Measurements from ENCODE around the gene ANGPTL4. TPM values are rescaled to one million over a fixed set of nuclear protein-coding genes. Genes with fewer than 3 reads are reported as not detected.
A peak's percentile ranks its signal among the peaks of the same experiment; 100 is the strongest.
"Not testable (repeated sequence)": the region's sequence is repeated elsewhere in the genome, so short reads cannot be mapped to it uniquely, and the experiment has no call there.

The ANGPTL4 gene
- total RNA-seq, 1 experiment from 2014 or later: 0.19 TPM

DNA sequence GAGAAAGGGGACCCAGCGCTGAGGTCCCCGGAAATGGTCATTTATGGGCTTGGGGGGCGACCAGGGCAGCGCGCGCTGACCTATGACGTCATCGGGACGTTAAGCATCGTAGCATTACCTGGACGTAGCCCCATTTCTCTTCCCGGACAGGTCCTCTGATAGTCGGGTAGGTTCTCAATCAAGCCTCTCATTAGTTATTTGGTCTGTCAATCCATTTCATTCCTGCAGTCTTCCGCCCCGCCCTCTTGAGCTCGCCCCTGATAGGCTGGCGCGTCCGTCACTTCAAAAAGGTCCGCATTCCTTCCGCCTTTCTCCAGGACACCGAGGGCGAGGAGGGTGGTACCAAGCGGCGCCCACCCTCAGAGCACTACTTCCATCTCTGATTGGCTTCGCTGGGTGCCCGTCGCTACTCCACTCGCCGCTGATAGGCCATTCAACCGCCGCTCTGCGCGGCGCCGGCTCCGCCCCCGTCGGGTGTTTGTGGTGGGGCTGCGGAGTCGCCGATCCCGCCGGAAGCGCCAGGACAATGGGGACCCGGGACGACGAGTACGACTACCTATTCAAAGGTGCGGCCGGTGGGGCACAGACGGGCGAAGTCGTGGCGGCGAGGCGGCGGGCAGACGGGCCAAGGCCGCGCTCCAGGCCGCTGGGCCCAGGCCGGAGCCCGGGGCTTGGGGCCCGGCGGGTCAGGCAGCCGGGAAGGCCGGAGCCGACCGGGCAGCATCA is 26.1 kb downstream of the ANGPTL4 start, which contains the start of gene RAB11B:
RAB11B (plus strand) TSS at position 470 of the 726 bp plus-strand sequence; CDS start at position 527, 57 bp downstream.
- peak; percentile 100 for DNase-seq (ENCODE audit: low spot score)

GRCh38 chr19:8390617-8390981 is 26.6 kb downstream of the ANGPTL4 start:
- DNase-seq (ENCODE audit: low spot score): peak; percentile 74

GRCh38 chr19:8391198-8392016 is 27.5 kb downstream of the ANGPTL4 start:
- DNase-seq (ENCODE audit: low spot score): no peak

- DNase-seq (ENCODE audit: low spot score): no peak
Observed at GRCh38 chr19:8392017-8392591, 28.1 kb downstream of the ANGPTL4 start.

GRCh38 chr19:8393192-8393870 is 29.4 kb downstream of the ANGPTL4 start:
- DNase-seq (ENCODE audit: low spot score): no peak

- DNase-seq (ENCODE audit: low spot score): no peak
Observed at GRCh38 chr19:8393871-8394250, 29.9 kb downstream of the ANGPTL4 start.

DNA sequence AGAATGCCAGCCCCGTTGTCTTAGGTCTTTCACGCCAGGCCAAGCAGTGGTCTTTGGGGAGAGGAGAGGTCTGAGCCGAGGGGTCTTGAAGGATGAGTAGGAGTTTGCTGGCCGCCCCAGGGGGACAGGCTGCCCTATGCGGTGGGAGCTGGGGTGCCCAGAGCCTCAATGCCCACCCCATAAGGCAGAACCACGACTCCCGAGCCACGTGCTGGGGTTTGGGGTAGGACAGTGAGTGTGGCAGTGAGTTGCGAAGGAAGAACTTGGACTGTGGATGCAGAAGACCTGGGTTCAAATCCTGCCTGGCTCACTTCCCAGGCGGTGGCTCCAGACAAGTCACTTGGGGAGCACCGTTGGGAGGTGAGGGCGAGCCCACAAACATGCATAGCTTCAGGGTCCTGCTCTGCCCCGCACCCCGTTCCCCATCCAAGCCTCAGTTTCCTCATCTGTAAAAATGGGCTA is 31.7 kb downstream of the ANGPTL4 start:
- DNase-seq (ENCODE audit: low spot score): no peak

GRCh38 chr19:8396185-8396562 is 32.2 kb downstream of the ANGPTL4 start:
- DNase-seq (ENCODE audit: low spot score): no peak

DNA sequence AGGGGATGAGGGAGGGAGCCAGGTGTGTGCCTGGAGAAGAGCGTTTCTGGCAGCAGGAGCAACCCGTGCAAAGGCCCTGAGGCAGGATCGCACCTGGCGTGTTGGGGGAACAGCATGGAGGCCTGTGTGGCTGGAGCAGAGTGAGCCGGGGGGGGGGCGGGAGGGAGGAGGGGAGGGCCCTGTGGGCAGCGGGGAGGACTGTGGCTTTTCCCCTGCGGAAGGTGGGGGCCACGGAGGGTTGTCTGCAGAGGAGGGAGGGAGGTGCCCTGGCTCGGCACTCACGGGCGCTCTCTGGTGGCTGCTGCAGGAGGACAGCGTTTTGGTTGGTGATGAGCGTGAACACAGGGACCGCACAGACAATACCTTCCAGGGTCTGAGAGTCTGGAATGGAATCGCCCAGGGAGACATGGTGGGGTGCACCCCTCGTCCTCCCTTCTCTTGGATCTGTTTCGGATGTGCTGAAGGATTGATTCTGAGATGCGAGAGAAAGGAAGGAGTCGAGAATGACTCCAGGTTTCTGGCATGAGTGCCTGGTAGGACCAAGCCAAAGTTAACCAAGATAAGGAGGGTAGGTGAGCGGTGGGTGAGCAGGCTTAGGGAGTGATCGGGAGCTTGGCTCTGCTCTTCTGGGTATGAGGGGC is 32.7 kb downstream of the ANGPTL4 start:
- DNase-seq (ENCODE audit: low spot score): peak; percentile 76

- DNase-seq (ENCODE audit: low spot score): no peak
Observed at GRCh38 chr19:8397271-8397670, 33.3 kb downstream of the ANGPTL4 start.

DNA sequence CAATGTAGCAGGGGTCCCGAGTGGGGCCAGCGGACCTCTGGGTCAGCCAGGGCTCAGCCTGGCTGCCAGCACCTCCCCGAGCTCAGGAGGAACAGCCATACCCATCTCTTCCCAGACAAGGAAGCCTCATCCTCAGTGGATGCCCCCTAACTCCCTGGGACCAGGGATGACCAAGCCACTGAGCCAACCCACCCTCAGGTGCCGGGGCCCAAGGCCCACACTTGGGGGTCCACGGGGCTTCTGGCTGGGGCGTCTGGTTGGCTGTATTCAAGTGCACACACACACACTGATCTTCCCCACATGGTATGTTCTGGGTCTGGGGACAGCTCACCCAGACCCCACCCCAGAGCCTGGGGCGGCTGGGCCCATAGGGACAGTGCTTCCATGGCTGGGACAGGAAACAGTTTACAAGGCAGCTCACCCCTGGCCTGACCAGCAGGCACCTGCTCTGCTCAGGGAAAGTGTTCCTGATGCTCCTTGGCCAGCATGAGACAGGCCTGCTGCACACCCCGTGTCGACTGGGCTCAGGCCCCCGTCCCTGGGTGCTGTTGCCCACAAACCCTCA is 33.9 kb downstream of the ANGPTL4 start:
- no peak for DNase-seq (ENCODE audit: low spot score)

DNA sequence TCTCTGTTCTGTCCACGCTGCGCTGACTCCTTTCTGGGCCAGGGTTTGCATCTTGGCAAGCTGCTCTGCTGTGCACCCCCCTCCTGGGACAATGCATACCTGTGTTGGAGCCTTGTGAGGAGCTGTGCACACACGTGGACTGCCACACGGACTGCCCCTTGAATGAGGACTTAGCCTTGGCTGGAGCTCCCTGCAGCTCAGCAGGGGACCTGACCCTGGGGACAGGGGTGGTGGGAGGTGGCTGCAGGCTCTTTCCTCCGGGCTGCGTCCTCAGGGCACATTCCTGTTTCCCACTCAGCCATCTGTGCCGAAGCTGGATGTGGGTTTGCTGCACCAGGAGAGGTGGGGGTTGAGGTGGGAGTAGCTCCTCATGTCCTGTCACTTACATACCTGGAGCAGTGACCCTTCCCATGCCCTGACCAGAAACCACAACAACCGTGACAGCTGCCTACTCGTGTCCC is 34.4 kb downstream of the ANGPTL4 start:
- DNase-seq (ENCODE audit: low spot score): no peak

DNA sequence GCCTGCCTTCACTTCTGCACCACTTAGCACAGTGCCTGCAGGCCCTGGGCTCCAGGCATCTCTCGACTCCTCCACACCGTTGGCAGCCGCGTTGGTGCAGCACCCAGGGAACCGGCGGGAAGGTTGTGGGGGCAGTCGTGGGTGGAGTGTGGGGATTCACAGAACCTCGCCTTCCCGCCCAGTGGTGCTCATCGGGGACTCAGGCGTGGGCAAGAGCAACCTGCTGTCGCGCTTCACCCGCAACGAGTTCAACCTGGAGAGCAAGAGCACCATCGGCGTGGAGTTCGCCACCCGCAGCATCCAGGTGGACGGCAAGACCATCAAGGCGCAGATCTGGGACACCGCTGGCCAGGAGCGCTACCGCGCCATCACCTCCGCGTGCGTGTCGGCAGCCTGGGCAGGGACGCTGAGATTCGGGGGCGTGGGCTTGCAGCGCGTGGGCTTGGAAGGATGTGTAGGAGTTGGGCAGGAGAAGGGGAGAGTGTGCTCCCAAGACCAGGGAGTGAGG is 35.8 kb downstream of the ANGPTL4 start:
- DNase-seq (ENCODE audit: low spot score): no peak

- no peak for DNase-seq (ENCODE audit: low spot score)
Observed at GRCh38 chr19:8401981-8402411, 38.0 kb downstream of the ANGPTL4 start.

- no peak for DNase-seq (ENCODE audit: low spot score)
Observed at GRCh38 chr19:8403098-8403819, 39.3 kb downstream of the ANGPTL4 start.

DNA sequence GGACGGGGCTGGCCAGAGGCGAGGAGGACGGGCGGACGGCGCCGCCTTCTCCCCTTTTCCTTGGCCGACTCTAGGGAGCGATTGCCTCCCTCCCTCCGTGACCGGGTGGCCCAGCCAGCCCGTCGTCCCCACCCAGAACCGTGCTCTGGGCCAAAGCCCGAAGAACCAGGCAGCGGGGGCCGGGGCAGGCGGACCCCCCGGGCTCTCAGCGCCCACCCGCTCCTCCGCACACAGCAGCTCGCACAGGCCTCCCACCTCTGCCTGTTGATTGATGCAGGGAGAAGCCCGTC is 39.8 kb downstream of the ANGPTL4 start:
- no peak for DNase-seq (ENCODE audit: low spot score)

DNA sequence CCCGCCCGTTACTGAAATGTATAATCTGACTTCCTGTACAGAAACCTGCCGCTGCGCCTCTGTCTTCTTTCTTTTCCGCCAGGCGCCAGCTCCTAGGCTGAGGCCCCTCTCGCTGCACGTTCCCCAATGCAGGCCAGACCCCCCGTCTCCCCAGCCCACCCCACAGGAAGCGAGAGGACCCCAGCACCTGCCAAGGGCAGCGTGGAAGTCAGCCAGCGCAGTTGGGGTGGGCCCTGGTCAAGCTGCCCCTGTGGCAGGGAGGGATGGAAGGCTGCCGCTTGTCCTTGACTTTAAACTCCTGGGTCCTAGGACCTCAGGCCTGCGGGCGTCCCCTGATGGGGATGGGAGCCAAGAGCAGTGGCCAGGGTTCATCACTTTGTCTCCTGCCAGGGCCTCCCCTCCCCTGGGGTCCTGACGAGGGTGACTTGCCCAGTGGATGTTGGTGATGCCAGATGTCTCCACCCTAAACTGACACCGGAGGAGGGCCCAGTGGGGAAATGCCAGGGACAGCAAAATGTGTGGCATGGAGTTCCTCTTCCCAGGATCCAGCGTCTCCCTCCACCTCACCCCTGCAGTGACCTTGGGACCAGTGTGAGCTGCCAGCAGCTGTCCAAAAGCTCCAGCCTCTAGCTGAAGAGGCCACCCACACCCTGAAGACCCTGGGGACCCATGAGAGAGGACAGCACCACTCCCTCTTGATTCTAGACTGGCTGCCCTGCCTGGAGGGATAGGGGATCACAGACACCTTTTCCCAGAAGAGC is 40.6 kb downstream of the ANGPTL4 start:
- no peak for DNase-seq (ENCODE audit: low spot score)

GRCh38 chr19:8410718-8411117 is 46.8 kb downstream of the ANGPTL4 start:
- DNase-seq (ENCODE audit: low spot score): not testable (repeated sequence)

- peak; percentile 96 for DNase-seq (ENCODE audit: low spot score)
Observed at GRCh38 chr19:8412783-8413628, 49.1 kb downstream of the ANGPTL4 start, which contains the start of gene MARCHF2. Gene MARCHF2 (plus strand): TSS chr19:8413305. CDS start chr19:8421841, 8,536 bp downstream.
